ENCODE results near the gene SFXN1.
A peak's percentile ranks its signal among the peaks of the same experiment; 100 is the strongest.
"Not testable (repeated sequence)": the region's sequence is repeated elsewhere in the genome, so short reads cannot be mapped to it uniquely, and the experiment has no call there.

Gene SFXN1

GRCh38 chr5:175478384-175479124, at the start of gene SFXN1:
Gene SFXN1, plus strand, starts transcription at chr5:175478560. Its CDS starts 13,544 bp downstream, at chr5:175492104.
- DNase-seq = peak; percentile 66

GRCh38 chr5:175434800-175435199, 43.6 kb upstream of the SFXN1 start:
- no peak for DNase-seq

GRCh38 chr5:175436359-175436758, 42.0 kb upstream of the SFXN1 start:
- DNase-seq = no peak

GRCh38 chr5:175438234-175438857, 40.0 kb upstream of the SFXN1 start:
- DNase-seq = no peak

GRCh38 chr5:175443514-175444059, 34.8 kb upstream of the SFXN1 start:
- DNase-seq = no peak

- DNase-seq = no peak
Observed at GRCh38 chr5:175444060-175444904, 34.1 kb upstream of the SFXN1 start, which contains the start of gene DRD1. Gene DRD1, minus strand, starts transcription at chr5:175444182. Its CDS starts 1,083 bp downstream, at chr5:175443099.

GRCh38 chr5:175444905-175445456, 33.4 kb upstream of the SFXN1 start:
- DNase-seq = no peak

GRCh38 chr5:175446378-175446777, 32.0 kb upstream of the SFXN1 start:
- DNase-seq = not testable (repeated sequence)

GRCh38 chr5:175447571-175447970, 30.8 kb upstream of the SFXN1 start:
- DNase-seq = no peak

GRCh38 chr5:175448276-175448675, 30.1 kb upstream of the SFXN1 start:
- DNase-seq = no peak

GRCh38 chr5:175452166-175452565, 26.2 kb upstream of the SFXN1 start:
- no peak for DNase-seq

GRCh38 chr5:175454338-175454737, 24.0 kb upstream of the SFXN1 start:
- not testable (repeated sequence) for DNase-seq

- no peak for DNase-seq
Observed at GRCh38 chr5:175456105-175456742, 22.1 kb upstream of the SFXN1 start.

GRCh38 chr5:175457466-175457865, 20.9 kb upstream of the SFXN1 start:
- no peak for DNase-seq

GRCh38 chr5:175460126-175460525, 18.2 kb upstream of the SFXN1 start:
- no peak for DNase-seq

- DNase-seq = no peak
Observed at GRCh38 chr5:175460552-175460951, 17.8 kb upstream of the SFXN1 start.

- DNase-seq = no peak
Observed at GRCh38 chr5:175461370-175461769, 17.0 kb upstream of the SFXN1 start.

GRCh38 chr5:175463641-175464040, 14.7 kb upstream of the SFXN1 start:
- no peak for DNase-seq

GRCh38 chr5:175464074-175464941, 14.1 kb upstream of the SFXN1 start:
- DNase-seq = peak; percentile 12

- DNase-seq = no peak
Observed at GRCh38 chr5:175464942-175465233, 13.5 kb upstream of the SFXN1 start.

GRCh38 chr5:175465282-175465681, 13.1 kb upstream of the SFXN1 start:
- DNase-seq = no peak

Measured in GDM1 (cell line).